ENCODE measurements around the gene ACADL.

DNA sequence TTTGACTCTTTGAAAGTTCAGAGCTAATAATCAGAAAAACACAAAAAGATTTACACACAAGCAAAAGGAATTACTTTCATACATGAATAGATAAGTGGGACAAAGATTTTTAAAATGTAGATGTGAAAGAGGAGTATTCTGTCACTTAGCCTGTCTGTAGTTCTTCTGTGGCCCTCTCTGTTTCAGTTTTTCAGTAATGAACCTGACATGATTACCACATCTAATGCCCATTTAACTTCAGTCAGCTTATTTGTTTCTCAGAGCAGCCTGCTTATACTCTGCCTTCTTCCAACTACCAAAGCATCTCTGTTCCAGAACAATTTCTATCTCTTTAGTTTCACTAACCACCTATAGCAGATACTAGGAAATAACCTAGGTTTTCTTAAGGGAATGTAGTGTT is 34.4 kb upstream of the ACADL start:
- TF ChIP-seq CTCF (IDR thresholded peaks at IDR 0.05; ENCODE audit: control extremely low read depth in 1 of 3, insufficient read depth in 1 of 3, low read depth in 1 of 3, low read length in 3 of 3) (no peak), RAD21 (IDR thresholded peaks at IDR 0.05 in 1 of 2, conservative IDR thresholded peaks at IDR 0.05 in 1 of 2; ENCODE audit: low read depth in 2 of 2, low read length in 2 of 2) (no peak), EZH2 (IDR thresholded peaks at IDR 0.05; ENCODE audit: low read depth, low read length, severe bottlenecking) (no peak), CEBPB (IDR thresholded peaks at IDR 0.05; ENCODE audit: low read depth, low read length) (no peak)

Data from H1 (cell line).